ENCODE data around the gene SLC7A4.
"Not testable (repeated sequence)": the region's sequence is repeated elsewhere in the genome, so short reads cannot be mapped to it uniquely, and the experiment has no call there.

Gene SLC7A4

GRCh38 chr22:21068681-21069276 lies 36.4 kb upstream of the SLC7A4 start:
- Mint-ChIP-seq H3K36me3 (no peaks in the 10 kb centered on the region), H3K27ac (no peak overlapping the region), H3K4me3 (no peak overlapping the region), H3K4me1 (no peaks in the 10 kb centered on the region), H3K9me3 (no peaks in the 10 kb centered on the region)
- ATAC-seq (no peak), DNase-seq (ENCODE audit: low spot score in 2 of 2) (no peak)

GRCh38 chr22:21067901-21068680 lies 35.7 kb upstream of the SLC7A4 start:
- Mint-ChIP-seq H3K4me1 (no peaks in the 10 kb centered on the region), H3K4me3 (no peak overlapping the region), H3K36me3 (no peaks in the 10 kb centered on the region), H3K27ac (no peak overlapping the region), H3K9me3 (no peaks in the 10 kb centered on the region)
- peak; percentile 43 for ATAC-seq
- no peak for DNase-seq (ENCODE audit: low spot score in 2 of 2)

GRCh38 chr22:21067075-21067900 lies 34.9 kb upstream of the SLC7A4 start:
- Mint-ChIP-seq H3K4me3 (no peak overlapping the region), H3K27ac (no peak overlapping the region), H3K4me1 (no peaks in the 10 kb centered on the region), H3K36me3 (no peaks in the 10 kb centered on the region), H3K9me3 (no peaks in the 10 kb centered on the region)
- ATAC-seq (no peak), DNase-seq (ENCODE audit: low spot score in 2 of 2) (no peak)

DNA sequence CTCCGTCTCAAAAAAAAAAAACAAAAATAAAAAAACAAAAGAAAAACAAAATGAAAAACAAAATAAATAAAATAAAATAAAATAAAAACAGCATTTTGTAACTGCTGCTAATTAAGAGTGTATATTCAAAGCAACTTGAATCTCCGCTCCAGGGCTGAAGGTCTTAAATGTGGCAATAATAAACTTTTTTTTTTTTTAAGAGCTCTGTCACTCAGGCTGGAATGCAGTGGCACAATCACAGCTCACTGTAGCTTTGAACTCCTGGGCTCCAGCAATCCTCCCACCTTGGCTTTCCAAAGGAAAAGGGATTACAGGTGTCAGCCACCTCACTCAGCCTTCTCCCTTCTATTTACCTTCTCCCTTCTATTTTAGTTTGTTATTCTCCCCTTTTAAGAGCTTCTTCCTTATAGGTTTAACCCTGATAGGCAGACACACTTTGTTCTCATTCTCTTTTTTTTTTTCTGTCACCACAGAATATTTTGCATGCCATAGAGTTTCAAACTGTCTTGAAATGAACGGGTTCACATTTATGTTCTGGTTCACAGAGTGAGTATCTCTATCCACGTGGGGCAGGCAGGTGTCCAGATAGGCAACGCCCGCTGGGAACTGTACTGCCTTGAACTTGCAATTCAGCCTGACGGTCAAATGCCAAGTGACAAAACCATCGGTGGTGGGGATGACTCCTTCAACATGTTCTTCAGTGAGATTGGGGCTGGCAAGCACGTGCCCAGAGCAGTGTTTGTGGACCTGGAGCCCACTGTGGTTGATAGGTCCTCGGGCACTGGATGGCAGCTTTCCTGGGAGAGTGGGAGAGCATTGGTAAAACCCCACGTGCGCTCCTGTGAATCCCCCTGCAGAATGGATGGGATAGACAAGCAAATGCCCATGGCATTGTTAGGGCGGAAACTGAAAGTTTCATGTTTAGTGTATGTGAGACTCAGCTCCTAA lies 32.8 kb upstream of the SLC7A4 start:
- DNase-seq (ENCODE audit: low spot score in 2 of 2), result no peak
- Mint-ChIP-seq H3K9me3 (no peaks in the 10 kb centered on the region), H3K36me3 (no peaks in the 10 kb centered on the region), H3K4me3 (no peak overlapping the region), H3K4me1 (no peaks in the 10 kb centered on the region), H3K27ac (no peak overlapping the region)
- no peak for ATAC-seq

DNA sequence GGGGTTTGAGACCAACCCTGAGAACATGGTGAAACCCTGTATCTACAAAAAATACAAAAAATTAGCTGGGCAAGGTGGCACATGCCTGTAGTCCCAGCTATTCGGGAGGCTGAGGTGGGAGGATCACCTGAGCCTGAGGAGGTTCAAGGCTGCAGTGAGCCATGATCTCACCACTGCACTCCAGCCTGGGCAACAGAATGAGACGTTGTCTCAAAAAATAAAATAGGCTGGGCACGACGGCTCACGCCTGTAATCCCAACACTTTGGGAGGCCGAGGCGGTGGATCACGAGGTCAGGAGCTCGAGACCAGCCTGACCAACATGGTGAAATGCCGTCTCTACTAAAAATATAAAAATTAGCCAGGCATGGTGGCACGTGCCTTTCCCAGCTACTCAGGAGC lies 32.1 kb upstream of the SLC7A4 start:
- not testable (repeated sequence) for H3K9me3 Mint-ChIP-seq; H3K4me1 Mint-ChIP-seq; DNase-seq (ENCODE audit: low spot score in 2 of 2); H3K27ac Mint-ChIP-seq; ATAC-seq; H3K4me3 Mint-ChIP-seq; H3K36me3 Mint-ChIP-seq

DNA sequence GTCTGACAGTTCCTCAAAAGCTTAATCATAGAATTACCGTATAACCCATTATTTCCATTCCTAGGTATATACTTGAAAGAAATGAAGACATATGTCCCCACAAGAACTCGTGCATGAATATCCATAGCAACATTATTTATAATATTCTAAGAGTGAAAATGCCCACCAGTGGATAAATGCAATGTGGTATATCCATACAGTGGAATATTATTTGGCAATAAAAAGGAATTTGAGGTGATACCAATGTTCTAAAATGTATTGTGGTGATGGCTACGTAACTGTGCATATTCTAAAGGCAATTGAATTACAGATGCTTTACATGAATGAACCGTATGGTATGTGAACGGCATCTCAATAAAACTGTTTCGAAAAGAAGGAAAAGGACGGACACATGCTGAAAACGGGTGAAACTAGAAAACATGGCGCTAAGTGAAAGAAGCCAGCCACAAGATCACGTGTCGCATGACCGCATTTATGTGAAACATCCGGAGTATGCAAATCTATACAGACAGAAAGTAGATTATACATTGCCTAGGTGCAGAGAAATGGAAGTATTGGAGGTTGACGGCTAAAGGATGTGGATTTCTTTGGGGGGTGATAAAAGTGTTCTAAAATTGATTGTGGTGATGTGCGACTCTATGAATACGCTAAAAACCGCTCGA lies 29.4 kb upstream of the SLC7A4 start:
- ATAC-seq, result not testable (repeated sequence)

DNA sequence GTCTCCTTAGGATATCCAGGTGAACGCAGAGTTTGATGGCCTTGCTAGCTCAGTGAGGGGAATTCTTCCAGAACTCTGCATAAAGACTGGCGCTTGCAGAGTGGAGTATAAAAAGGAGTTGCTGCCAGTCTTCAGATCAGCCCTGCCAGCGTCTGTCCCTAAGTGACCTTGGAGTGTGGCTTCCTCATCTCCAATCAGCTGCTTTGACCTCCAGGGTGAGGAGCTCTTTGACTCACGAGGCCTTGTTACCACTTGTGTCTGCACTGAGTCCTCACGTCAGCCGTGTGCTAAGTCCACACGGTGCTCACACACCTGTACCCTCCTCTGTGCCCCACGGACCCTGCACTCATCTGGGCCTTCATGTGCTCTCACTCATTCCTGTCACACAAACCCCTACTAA lies 28.0 kb upstream of the SLC7A4 start:
- not testable (repeated sequence) for ATAC-seq; H3K9me3 Mint-ChIP-seq; H3K36me3 Mint-ChIP-seq; DNase-seq (ENCODE audit: low spot score in 2 of 2); H3K27ac Mint-ChIP-seq; H3K4me3 Mint-ChIP-seq
- peaks cover 17% of the 10 kb centered on the region for H3K4me1 Mint-ChIP-seq

More for the DNA sequence above, 29.4 kb upstream of the SLC7A4 start:
- H3K4me3 Mint-ChIP-seq; H3K27ac Mint-ChIP-seq; H3K36me3 Mint-ChIP-seq; H3K4me1 Mint-ChIP-seq; DNase-seq (ENCODE audit: low spot score in 2 of 2); H3K9me3 Mint-ChIP-seq: not testable (repeated sequence)

GRCh38 chr22:21055880-21056319 lies 23.5 kb upstream of the SLC7A4 start:
- H3K27ac Mint-ChIP-seq, result peak overlapping the region; percentile 75
- H3K9me3 Mint-ChIP-seq, result no peaks in the 10 kb centered on the region
- no peak for ATAC-seq
- no peaks in the 10 kb centered on the region for H3K36me3 Mint-ChIP-seq
- H3K4me3 Mint-ChIP-seq, result peak overlapping the region; percentile 6
- peaks cover 28% of the 10 kb centered on the region for H3K4me1 Mint-ChIP-seq
- no peak for DNase-seq (ENCODE audit: low spot score in 2 of 2)

DNA sequence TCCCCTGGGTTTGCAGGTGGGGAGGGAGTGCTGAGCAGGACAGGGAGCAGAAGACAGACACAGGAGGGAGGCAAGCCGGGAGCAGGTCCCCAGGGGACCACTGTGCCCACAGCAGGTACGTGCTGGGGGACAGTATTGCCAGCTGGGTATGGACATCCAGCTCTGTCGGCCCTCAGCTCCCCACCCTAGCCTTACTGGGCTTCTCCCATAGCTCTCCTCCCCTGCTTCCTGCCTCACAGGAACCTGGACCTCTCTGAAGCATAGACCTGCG lies 23.1 kb upstream of the SLC7A4 start:
- peaks cover 28% of the 10 kb centered on the region for H3K4me1 Mint-ChIP-seq
- peak overlapping the region; percentile 75 for H3K27ac Mint-ChIP-seq
- no peaks in the 10 kb centered on the region for H3K9me3 Mint-ChIP-seq
- H3K36me3 Mint-ChIP-seq, result no peaks in the 10 kb centered on the region
- ATAC-seq (no peak), DNase-seq (ENCODE audit: low spot score in 2 of 2) (no peak)
- peak overlapping the region; percentile 6 for H3K4me3 Mint-ChIP-seq

DNA sequence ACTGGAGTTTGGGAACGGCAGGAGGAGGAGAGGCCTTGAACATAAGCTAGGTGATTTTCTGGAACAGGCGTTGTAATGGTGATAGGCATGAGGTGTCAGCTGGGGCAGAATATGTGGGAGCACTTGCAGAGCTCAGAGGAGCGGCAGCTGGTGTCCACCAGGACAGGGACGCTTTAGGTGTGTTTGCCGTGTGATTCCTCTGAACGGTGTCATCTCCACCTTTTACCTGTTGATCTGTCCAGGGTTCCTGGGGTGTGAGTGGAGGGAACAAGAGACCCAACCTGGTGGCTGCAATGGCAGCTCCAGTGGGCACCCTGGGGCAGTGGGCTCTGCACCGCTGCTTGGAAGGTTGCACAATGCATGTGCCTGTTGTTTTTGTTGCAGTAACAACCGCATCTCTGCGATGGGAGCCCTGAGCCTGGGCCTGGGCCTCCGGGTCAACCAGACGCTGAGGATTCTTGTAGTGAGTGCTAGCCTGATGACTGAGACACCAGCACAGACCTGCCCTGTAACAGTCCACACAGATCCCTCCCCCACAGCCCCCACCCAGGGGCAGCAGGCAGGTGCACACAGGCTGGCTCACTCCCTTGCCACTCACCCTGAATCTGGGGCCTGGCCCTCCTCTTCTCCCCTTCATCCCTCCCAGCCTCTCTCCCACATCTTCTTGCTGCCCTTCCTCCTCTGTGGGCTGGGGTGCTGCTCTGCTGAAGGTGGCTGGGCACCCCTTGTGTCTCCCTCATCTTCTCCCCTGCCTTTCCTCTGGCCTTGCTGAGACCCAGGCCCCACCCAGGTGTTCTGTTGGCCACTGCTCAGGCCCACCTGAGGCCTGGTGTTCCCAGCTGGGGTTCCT lies 22.6 kb upstream of the SLC7A4 start:
- ATAC-seq (no peak), DNase-seq (ENCODE audit: low spot score in 2 of 2) (no peak)
- Mint-ChIP-seq H3K4me3 (no peak overlapping the region), H3K36me3 (no peaks in the 10 kb centered on the region), H3K27ac (peak overlapping the region; percentile 75), H3K4me1 (peaks cover 28% of the 10 kb centered on the region), H3K9me3 (no peaks in the 10 kb centered on the region)

DNA sequence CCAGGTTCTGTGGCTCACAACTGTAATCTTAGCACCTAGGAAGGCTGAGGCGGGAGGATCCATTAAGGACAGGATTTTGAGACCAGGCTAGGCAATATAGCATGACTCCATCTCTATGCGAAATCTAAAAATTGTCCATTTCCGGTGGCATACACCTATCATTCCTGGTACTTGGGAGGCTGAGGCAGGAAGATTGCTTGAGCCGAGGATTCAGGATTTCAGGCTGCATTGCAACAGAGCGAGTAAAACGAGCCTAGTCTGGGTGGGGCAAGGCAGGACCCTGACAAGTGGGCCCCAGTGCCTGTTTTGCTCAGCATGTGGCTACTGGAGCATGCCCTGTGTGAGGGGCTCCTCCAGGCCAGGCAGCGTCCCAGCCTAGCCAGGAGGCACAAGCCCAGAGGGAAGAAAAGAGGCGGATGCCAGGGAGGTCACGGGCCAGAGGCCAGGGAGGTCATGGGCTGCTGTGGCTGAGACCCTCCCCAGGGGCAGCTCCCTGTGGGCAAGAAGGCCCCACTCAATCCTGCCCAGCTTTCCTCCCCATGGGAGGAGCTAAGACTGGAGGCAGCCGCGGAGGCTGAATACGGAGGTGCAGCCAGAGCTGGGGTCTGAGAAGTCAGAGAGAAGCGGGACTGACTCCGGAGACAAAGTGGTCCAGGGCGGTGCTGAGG lies 21.8 kb upstream of the SLC7A4 start:
- Mint-ChIP-seq H3K4me3 (no peak overlapping the region), H3K27ac (no peak overlapping the region), H3K9me3 (no peaks in the 10 kb centered on the region), H3K36me3 (no peaks in the 10 kb centered on the region), H3K4me1 (peaks cover 28% of the 10 kb centered on the region)
- ATAC-seq, result no peak
- no peak for DNase-seq (ENCODE audit: low spot score in 2 of 2)

- ATAC-seq (no peak), DNase-seq (ENCODE audit: low spot score in 2 of 2) (no peak)
- no peaks in the 10 kb centered on the region for H3K36me3 Mint-ChIP-seq
- peaks cover 28% of the 10 kb centered on the region for H3K4me1 Mint-ChIP-seq
- H3K4me3 Mint-ChIP-seq, result no peak overlapping the region
- no peak overlapping the region for H3K27ac Mint-ChIP-seq
- H3K9me3 Mint-ChIP-seq, result no peaks in the 10 kb centered on the region
These were observed 20.5 kb upstream of the SLC7A4 start for GRCh38 chr22:21052715-21053459.

GRCh38 chr22:21051831-21052400 lies 19.6 kb upstream of the SLC7A4 start:
- Mint-ChIP-seq H3K36me3 (no peaks in the 10 kb centered on the region), H3K4me3 (no peak overlapping the region), H3K27ac (no peak overlapping the region), H3K4me1 (peaks cover 27% of the 10 kb centered on the region), H3K9me3 (no peaks in the 10 kb centered on the region)
- DNase-seq (ENCODE audit: low spot score in 2 of 2) (no peak), ATAC-seq (no peak)
